Lung (tissue), 12 donors: ENCODE measurements around the gene PPT2. TPM values are rescaled to one million over a fixed set of nuclear protein-coding genes. Genes with fewer than 3 reads are reported as not detected.
A peak's percentile ranks its signal among the peaks of the same experiment; 100 is the strongest.

Source experiments
- ATAC-seq: fragments of 200-7000 bp; cut with Tn5 transposase; one replicate; pipeline ENCODE4 v1.9.1; 2020; ENCODE audit warnings: moderate number of reproducible peaks; ENCODE audit not compliant: insufficient read depth, low FRiP score
- DNase-seq, 3 donors: peaks; one replicate each; pipeline ENCODE4 v3.0.0-alpha.2; 2013 to 2017
- H3K27ac ChIP-seq, 2 donors: one replicate each; pipeline ENCODE4 v1.5.1; 2013; ENCODE audit warnings: mild to moderate bottlenecking in 2 of 2, moderate library complexity in 2 of 2, control low read depth in 1 of 2, inconsistent platforms in 1 of 2, low read depth in 1 of 2, low read length in 1 of 2
- H3K27me3 ChIP-seq, 3 donors: one replicate each; pipeline ENCODE4 v1.5.1; 2013; ENCODE audit warnings: low read length in 2 of 3; ENCODE audit not compliant: control insufficient read depth in 3 of 3, insufficient read depth in 3 of 3
- H3K36me3 ChIP-seq, 4 donors: one replicate each; pipeline ENCODE4 v1.5.1; 2013; ENCODE audit warnings: low read length in 4 of 4, mild to moderate bottlenecking in 1 of 4, moderate library complexity in 1 of 4; ENCODE audit not compliant: control insufficient read depth in 4 of 4, insufficient read depth in 4 of 4
- H3K4me1 ChIP-seq, 5 donors: one replicate each; pipeline ENCODE4 v1.5.1; 2013; ENCODE audit warnings: low read length in 5 of 5, mild to moderate bottlenecking in 2 of 5, moderate library complexity in 1 of 5; ENCODE audit not compliant: control insufficient read depth in 5 of 5, insufficient read depth in 5 of 5
- H3K4me3 ChIP-seq: one replicate; pipeline ENCODE4 v1.5.1; 2013; ENCODE audit warnings: mild to moderate bottlenecking, control low read depth, moderate library complexity
- H3K9ac ChIP-seq, 2 donors: one replicate each; pipeline ENCODE4 v1.5.1; 2013; ENCODE audit warnings: low read length in 2 of 2, control low read depth in 1 of 2; ENCODE audit not compliant: insufficient read depth in 1 of 2
- H3K9me3 ChIP-seq, 4 donors: one replicate each; pipeline ENCODE4 v1.5.1; 2013; ENCODE audit warnings: low read length in 3 of 4, mild to moderate bottlenecking in 1 of 4, moderate library complexity in 1 of 4; ENCODE audit not compliant: control insufficient read depth in 4 of 4, insufficient read depth in 3 of 4
- CTCF ChIP-seq: IDR thresholded peaks from 2 replicates; pipeline ENCODE4 v1.5.1; 2012; ENCODE audit warnings: mild to moderate bottlenecking; ENCODE audit errors: control extremely low read depth, extremely low read depth
- whole genome bisulfite sequencing, 2 donors: extraction: QIAGEN DNeasy Blood & Tissue Kit; methylation state at CpG; one replicate each; pipeline ENCODE4 v1.1.7; 2013; 5-methylcytosine and 5-hydroxymethylcytosine counted together
- polyA plus RNA-seq, 2 donors: library from polyadenylated mRNA; stranded (reverse); fragments of 200-250 nt; gene quantifications; one replicate each; pipeline ENCODE4 v1.2.1, GENCODE V29; 2013
- total RNA-seq, 2 donors: library from RNA; depleted of rRNA in 1 of 2; stranded (reverse); fragments of >200 nt in 1 of 2; gene quantifications; one replicate each; pipeline ENCODE4 v1.2.1, GENCODE V29; 2014 to 2021
- donor health status: control.
- donor health status: control.
- donor health status: Bipolar disorder and iron deficiency.
- donor health status: healthy.
- donor health status: DM: yes; HTN: yes; CAD: no.

The PPT2 gene
- total and polyA plus RNA-seq, 4 donors, result 5.7 to 212 (median 11.1) TPM

- 44 to 63% methylated on average over 6 of the region's 6 CpGs for WGBS, 2 donors
- peaks cover 15 to 55% (median 40%) of the 10 kb centered on the region in 5 donors for H3K4me1 ChIP-seq
- ATAC-seq (no peak), DNase-seq (no peak)
- H3K9me3 ChIP-seq, result no peaks in the 10 kb centered on the region
- H3K9ac ChIP-seq, result no peak overlapping the region
- peaks cover 0 to 5% (median under 1%) of the 10 kb centered on the region in 4 donors for H3K36me3 ChIP-seq
- peak overlapping the region in 1 of 2 donors; percentile 69 for H3K27ac ChIP-seq
- no peak for TF ChIP-seq CTCF
- no peak overlapping the region for H3K4me3 ChIP-seq
- H3K27me3 ChIP-seq, result peaks cover 0 to 14% (median 0%) of the 10 kb centered on the region in 3 donors
Measured at GRCh38 chr6:32109765-32110160, 44.2 kb upstream of the PPT2 start.

GRCh38 chr6:32110632-32111031 lies 43.3 kb upstream of the PPT2 start:
- ATAC-seq, result no peak
- H3K4me1 ChIP-seq, result peaks cover 15 to 55% (median 40%) of the 10 kb centered on the region in 5 donors
- WGBS, 2 donors, result 61 to 65% methylated on average over 7 of the region's 7 CpGs

GRCh38 chr6:32111424-32112066 lies 42.4 kb upstream of the PPT2 start:
- peaks cover 0 to 13% (median 9%) of the 10 kb centered on the region in 4 donors for H3K36me3 ChIP-seq
- peak overlapping the region in 1 of 2 donors; percentile 69 for H3K27ac ChIP-seq
- ATAC-seq (no peak), DNase-seq (peak; percentile 34 to 71 (median 59))
- 54 to 77% methylated on average over 7 of the region's 7 CpGs for WGBS, 2 donors
- no peak overlapping the region for H3K4me3 ChIP-seq
- no peaks in the 10 kb centered on the region for H3K9me3 ChIP-seq
- peak overlapping the region in 1 of 2 donors; percentile 55 for H3K9ac ChIP-seq
- peaks cover 15 to 55% (median 40%) of the 10 kb centered on the region in 5 donors for H3K4me1 ChIP-seq
- TF ChIP-seq CTCF, result no peak
- H3K27me3 ChIP-seq, result peaks cover 0 to 14% (median 0%) of the 10 kb centered on the region in 3 donors

More at GRCh38 chr6:32110632-32111031, 43.3 kb upstream of the PPT2 start:
- Histone ChIP-seq H3K9ac (peak overlapping the region in 1 of 2 donors; percentile 19), H3K36me3 (peaks cover 0 to 5% (median 2%) of the 10 kb centered on the region in 4 donors), H3K9me3 (no peaks in the 10 kb centered on the region), H3K27me3 (peaks cover 0 to 14% (median 0%) of the 10 kb centered on the region in 3 donors), H3K4me3 (no peak overlapping the region), H3K27ac (peak overlapping the region in 1 of 2 donors; percentile 69)
- no peak for DNase-seq
- no peak for TF ChIP-seq CTCF
